Measurements from ENCODE around the gene ITPR2.

- TF ChIP-seq CTCF (conservative IDR thresholded peaks at IDR 0.05; ENCODE audit: low read depth, low read length) (no peak), EZH2 (IDR thresholded peaks at IDR 0.05; ENCODE audit: low read length, unreplicated experiment) (no peak), EZH2phosphoT487 (IDR thresholded peaks at IDR 0.05; ENCODE audit: borderline replicate concordance, low read length) (no peak)
Observed at GRCh38 chr12:26851031-26851809, 18.2 kb upstream of the ITPR2 start.

Data from PC-3 (cell line).